ENCODE data around the gene MAST4.

MAST4 gene

DNA sequence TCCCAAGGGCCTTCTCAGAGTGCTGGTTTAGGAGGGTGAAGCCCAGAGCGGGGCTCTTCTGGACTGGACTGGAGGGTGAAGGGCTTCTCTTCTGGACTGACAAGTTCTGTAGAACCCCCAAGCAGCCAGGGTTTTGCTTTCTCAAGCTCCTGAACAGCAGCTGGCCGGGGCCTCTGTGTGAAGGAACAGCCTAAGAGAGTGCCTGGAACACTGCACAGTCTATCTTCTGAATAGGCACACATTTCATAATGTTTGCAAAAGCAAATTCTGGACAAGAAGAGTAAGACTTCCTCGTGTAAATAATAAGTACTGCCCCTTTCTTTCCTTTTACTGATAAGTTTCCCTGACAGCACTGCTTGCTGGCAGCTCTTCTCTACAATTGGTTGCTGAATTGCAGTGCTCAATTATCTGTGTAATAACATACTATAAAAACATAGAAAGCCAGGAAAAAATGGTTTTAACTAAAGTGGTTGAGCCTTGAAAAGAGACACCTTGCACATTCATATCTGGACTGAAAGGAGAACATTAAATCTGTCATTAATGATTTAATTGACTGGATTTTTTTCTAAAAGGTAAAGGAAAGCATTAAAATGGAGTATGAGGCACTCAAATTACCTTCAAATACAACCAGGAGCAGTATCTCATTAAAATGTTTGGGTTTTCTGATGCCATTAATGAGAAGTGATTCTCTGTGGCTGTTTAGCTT, 20.5 kb downstream of the MAST4 start:
- TF ChIP-seq, protein P1, sequence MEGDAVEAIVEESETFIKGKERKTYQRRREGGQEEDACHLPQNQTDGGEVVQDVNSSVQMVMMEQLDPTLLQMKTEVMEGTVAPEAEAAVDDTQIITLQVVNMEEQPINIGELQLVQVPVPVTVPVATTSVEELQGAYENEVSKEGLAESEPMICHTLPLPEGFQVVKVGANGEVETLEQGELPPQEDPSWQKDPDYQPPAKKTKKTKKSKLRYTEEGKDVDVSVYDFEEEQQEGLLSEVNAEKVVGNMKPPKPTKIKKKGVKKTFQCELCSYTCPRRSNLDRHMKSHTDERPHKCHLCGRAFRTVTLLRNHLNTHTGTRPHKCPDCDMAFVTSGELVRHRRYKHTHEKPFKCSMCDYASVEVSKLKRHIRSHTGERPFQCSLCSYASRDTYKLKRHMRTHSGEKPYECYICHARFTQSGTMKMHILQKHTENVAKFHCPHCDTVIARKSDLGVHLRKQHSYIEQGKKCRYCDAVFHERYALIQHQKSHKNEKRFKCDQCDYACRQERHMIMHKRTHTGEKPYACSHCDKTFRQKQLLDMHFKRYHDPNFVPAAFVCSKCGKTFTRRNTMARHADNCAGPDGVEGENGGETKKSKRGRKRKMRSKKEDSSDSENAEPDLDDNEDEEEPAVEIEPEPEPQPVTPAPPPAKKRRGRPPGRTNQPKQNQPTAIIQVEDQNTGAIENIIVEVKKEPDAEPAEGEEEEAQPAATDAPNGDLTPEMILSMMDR (IDR thresholded peaks at IDR 0.05; ENCODE audit: low read depth, low read length) = no peak
- H3K4me3 ChIP-seq (ENCODE audit: low read depth, low read length) = no peak overlapping the region

DNA sequence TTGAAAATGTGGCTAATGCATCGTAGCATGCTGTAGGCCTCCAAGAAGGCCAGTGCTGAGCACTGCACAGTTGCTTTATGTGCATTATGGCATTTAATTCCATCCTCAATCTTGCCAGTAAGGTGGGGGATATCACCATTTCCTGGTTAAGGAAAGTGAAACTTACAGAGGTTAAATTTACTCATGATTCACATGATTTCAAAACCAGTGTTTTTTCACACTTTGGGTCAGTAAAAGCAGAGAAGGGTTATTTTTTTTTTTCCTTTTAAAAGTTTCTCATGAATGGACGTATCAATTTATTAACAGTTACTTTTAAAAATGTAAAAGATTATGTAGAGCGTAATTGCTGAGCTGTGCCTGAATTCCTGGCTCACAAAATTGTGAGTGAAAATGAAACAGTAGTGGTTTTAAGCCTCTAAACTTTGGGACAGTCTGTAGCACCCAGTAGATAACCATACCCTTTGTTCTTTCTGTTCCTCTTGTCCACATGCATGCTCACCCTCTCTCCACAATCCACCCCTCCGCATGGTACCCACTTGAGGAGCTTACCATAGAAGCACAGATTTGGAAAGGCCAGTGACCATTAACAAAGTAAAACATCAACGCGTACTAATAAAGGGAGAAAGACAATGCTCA, 21.2 kb downstream of the MAST4 start:
- TF ChIP-seq, protein P1 (IDR thresholded peaks at IDR 0.05; ENCODE audit: low read depth, low read length) = no peak
- H3K4me3 ChIP-seq (ENCODE audit: low read depth, low read length) = no peak overlapping the region

DNA sequence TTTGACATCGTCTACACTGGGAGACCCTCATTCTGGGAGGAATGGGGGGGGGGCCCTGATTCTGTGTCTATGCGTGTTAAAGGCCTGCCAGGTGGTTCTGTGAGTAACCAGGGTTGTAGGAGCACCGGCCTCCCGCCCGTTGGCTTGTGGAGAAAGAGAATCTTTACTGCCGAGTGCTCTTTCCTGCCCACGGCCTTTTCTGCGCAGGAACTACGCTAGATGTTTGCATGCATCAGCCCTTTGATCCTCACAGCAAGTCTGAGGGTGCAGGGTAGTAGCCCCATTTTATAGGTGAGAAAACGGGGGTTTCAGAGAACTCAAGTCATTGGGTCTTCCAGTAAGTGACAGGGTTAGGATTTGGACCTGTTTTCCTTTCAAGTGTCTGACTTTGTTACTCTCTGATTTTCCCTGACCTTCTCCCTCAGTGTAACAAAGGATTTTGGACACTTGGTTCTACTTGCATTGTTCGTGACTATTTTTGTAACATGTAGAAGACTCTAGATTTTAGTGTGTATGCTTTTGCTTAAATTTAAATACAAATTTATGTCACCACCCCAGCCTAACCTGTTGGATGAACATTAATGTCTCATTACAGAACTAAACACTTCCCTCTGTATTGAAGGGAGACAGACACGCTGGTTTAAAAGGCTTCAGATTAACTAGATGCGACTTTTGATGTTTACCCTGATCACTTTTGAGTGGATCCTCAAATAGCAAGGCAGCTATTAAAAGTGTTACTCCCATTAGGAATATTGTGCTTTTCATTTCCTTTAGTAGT, 22.0 kb downstream of the MAST4 start:
- TF ChIP-seq, protein P1 (IDR thresholded peaks at IDR 0.05; ENCODE audit: low read depth, low read length) = no peak
- H3K4me3 ChIP-seq (ENCODE audit: low read depth, low read length) = no peak overlapping the region

DNA sequence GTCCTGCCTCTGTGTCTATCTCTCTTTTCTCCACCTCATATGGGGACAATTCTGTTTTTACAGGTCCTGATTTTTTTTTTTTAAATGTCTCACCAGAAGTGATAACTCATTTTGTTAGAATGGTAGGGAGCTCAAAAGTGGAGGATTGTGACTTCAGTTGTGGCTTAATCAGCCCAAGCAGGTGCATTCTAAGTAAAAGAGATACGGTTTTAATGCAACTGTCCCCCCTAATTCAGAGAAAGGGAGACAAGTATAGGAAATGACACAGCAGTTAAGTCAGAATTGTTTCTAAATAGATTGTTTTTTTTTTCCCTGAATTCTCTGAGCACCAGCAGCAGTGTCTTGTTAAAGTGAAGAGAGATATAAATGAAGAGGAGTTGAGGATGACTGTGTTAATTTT, 24.5 kb downstream of the MAST4 start:
- H3K4me3 ChIP-seq (ENCODE audit: low read depth, low read length) = no peak overlapping the region
- TF ChIP-seq, protein P1 (IDR thresholded peaks at IDR 0.05; ENCODE audit: low read depth, low read length) = no peak

DNA sequence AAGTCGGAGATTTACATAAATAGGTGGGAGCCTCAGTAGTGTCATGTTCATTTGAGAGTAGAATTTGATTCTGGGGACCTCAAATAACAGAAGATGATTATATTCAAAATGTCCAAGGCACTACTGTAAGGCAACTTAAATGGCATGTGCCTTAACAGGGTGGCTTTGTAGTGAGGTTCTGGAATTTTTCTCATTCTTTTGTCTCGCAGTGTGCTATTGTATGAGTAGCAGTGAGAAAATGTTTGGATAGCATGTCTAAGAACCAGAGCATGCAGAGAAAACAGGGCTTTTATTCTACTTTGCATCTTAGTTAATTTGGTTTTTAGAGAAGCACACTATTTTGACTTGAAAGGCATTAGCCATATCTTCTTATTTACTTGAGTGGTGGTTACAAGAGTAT, 25.0 kb downstream of the MAST4 start:
- H3K4me3 ChIP-seq (ENCODE audit: low read depth, low read length) = no peak overlapping the region
- TF ChIP-seq, protein P1 (IDR thresholded peaks at IDR 0.05; ENCODE audit: low read depth, low read length) = no peak

DNA sequence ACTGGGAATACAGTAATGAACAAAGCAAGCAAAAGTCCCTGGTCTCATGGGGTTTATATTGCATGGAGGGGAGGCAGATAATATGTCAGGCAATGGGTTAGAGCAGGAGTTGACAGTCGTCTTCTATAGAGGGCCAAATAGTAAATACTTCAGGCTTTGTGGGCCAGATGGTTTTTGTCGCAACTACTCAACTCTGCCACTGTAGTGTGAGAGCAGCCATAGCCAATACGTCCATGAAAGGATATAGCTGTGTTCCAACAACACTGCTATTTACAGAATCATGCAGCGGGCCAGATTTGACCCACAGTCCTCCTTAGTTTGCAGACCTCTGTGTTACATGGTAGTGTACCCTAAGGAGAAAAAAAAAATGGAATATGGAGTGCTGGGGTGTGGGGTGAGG, 25.5 kb downstream of the MAST4 start:
- TF ChIP-seq, protein P1 (IDR thresholded peaks at IDR 0.05; ENCODE audit: low read depth, low read length) = no peak
- H3K4me3 ChIP-seq (ENCODE audit: low read depth, low read length) = no peak overlapping the region

DNA sequence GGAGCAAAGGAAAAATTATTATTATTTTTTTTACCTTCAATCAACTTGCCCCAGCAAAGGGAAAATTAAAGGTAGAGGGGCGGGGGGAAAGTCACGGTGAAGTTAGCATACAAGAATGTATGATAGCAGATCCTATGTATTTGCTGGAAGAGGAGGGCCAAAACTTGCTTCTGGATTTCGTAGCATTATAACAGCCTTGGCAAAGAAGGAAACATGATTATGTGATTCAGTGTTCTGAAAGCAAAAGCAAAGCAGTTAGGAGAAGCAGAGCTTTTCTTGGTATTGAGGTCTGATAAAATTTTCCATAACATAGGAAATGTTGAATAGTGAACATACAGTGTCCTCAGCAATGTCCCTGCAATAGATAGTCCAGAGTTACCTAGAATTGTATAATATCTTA, 32.4 kb downstream of the MAST4 start:
- TF ChIP-seq, protein P1 (IDR thresholded peaks at IDR 0.05; ENCODE audit: low read depth, low read length) = no peak
- no peak overlapping the region for H3K4me3 ChIP-seq (ENCODE audit: low read depth, low read length)

All from WI38 (cell line).